Sigmoid colon (tissue), 4 donors: Measurements from ENCODE around the gene TTLL10.

Experiments used
- POLR2A ChIP-seq, 2 donors: fragments of 450-650 bp; IDR thresholded peaks; one replicate each; pipeline ENCODE4 v1.6.1; 2016; ENCODE audit warnings: antibody characterized with exemption in 2 of 2, mild to moderate bottlenecking in 2 of 2, moderate library complexity in 2 of 2
- POLR2AphosphoS5 ChIP-seq, 4 donors: sonication (generic); formaldehyde crosslinking; IDR thresholded peaks; one replicate each; pipeline ENCODE4 v1.6.1; 2017; ENCODE audit warnings: antibody characterized with exemption in 4 of 4

DNA sequence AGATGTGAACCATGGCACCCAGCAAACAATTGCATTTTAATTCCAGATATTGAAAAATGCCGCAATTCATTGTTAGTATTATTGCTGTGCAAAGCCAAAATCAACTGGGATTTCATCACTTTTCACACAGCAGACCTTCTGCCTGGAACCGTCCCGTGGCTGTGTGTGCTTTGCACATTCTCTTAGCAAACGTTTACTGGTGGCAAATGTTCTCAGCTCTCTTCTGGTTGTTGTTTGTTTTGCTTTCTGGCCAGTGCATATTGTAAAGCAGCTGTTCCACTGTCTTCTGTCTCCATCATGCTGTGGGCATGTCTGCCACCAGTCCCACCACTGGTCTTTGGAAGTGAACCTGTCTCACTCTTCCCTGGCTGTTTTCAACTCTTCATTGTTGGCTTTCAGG lies 19.8 kb upstream of the TTLL10 start:
- TF ChIP-seq POLR2AphosphoS5 (IDR thresholded peaks at IDR 0.05) (no peak), POLR2A (IDR thresholded peaks at IDR 0.05) (no peak)
